ENCODE results near the gene OXER1. TPM values are rescaled to one million over a fixed set of nuclear protein-coding genes. Genes with fewer than 3 reads are reported as not detected.

OXER1 gene
- total and polyA plus RNA-seq, 2 of the 13 experiments (the other 11 are each of a cell fraction or from before 2014, with no cell fraction given), result 8.0 to 9.0 TPM

GRCh38 chr2:42810971-42811811 is 47.3 kb upstream of the OXER1 start (continued):
- TF ChIP-seq KDM2A (CRISPR knock-in tag; IDR thresholded peaks at IDR 0.05; ENCODE audit: borderline replicate concordance, low read depth), result 0 out of 2 replicates have a peak, but pooled peaks have one; percentile 17
- TF ChIP-seq HDAC2 (CRISPR knock-in tag; IDR thresholded peaks at IDR 0.05), result no peak
- no peak for TF ChIP-seq KLF12 (CRISPR knock-in tag; IDR thresholded peaks at IDR 0.05; ENCODE audit: borderline replicate concordance)
- TF ChIP-seq ZNF879 (CRISPR knock-in tag; IDR thresholded peaks at IDR 0.05), result 0 out of 2 replicates have a peak, but pooled peaks have one; percentile 63
- no peak for TF ChIP-seq DRAP1 (CRISPR knock-in tag; IDR thresholded peaks at IDR 0.05)
- no peak for TF ChIP-seq RFX1 (IDR thresholded peaks at IDR 0.05)
- peak; percentile 56 for TF ChIP-seq GATAD2A (CRISPR knock-in tag; IDR thresholded peaks at IDR 0.05)
- TF ChIP-seq ZNF562 (CRISPR knock-in tag; IDR thresholded peaks at IDR 0.05; ENCODE audit: borderline replicate concordance), result no peak
- no peak for TF ChIP-seq IKZF5 (CRISPR knock-in tag; IDR thresholded peaks at IDR 0.05)
- no peak for TF ChIP-seq ZNF317 (CRISPR knock-in tag; IDR thresholded peaks at IDR 0.05)
- no peak for TF ChIP-seq ZSCAN9 (CRISPR knock-in tag; IDR thresholded peaks at IDR 0.05; ENCODE audit: borderline replicate concordance)
- peak; percentile 56; the same call in 1 of the 2 replicates for TF ChIP-seq JUN (CRISPR knock-in tag; IDR thresholded peaks at IDR 0.05)
- no peak for TF ChIP-seq SOX6 (IDR thresholded peaks at IDR 0.05)
- peak; percentile 1; the same call in 1 of the 2 replicates for TF ChIP-seq SOX6 (CRISPR knock-in tag; IDR thresholded peaks at IDR 0.05)
- peak; percentile 56; the same call in 1 of the 2 replicates for TF ChIP-seq PITX1 (CRISPR knock-in tag; IDR thresholded peaks at IDR 0.05)
- no peak for TF ChIP-seq ZNF496 (CRISPR knock-in tag; IDR thresholded peaks at IDR 0.05; ENCODE audit: insufficient replicate concordance)
- peak; percentile 34; the same call in 1 of the 2 replicates for TF ChIP-seq GABPB1 (CRISPR knock-in tag; IDR thresholded peaks at IDR 0.05)
- TF ChIP-seq MEF2D (CRISPR knock-in tag; IDR thresholded peaks at IDR 0.05), result no peak
- no peak for TF ChIP-seq ZSCAN25 (CRISPR knock-in tag; IDR thresholded peaks at IDR 0.05)
- peak; percentile 82 for TF ChIP-seq PATZ1 (CRISPR knock-in tag; IDR thresholded peaks at IDR 0.05)
- no peak for TF ChIP-seq ELF3 (CRISPR knock-in tag; IDR thresholded peaks at IDR 0.05)
- no peak for TF ChIP-seq RNF219 (CRISPR knock-in tag; IDR thresholded peaks at IDR 0.05)
- TF ChIP-seq ZNF382 (CRISPR knock-in tag; IDR thresholded peaks at IDR 0.05; ENCODE audit: borderline replicate concordance), result no peak; the same call in 1 of the 2 replicates
- TF ChIP-seq ZNF24 (IDR thresholded peaks at IDR 0.05), result no peak
